H1 (cell line): ENCODE measurements around the gene PTPRO. TPM values are rescaled to one million over a fixed set of nuclear protein-coding genes. Genes with fewer than 3 reads are reported as not detected.

Experiments
- CBX8 ChIP-seq: fragments of 300-800, 300-1000 bp; sonication (generic); IDR thresholded peaks from 2 replicates; pipeline ENCODE4 v1.7.1; 2016; ENCODE audit warnings: low read depth, low read length, borderline replicate concordance
- JUND ChIP-seq: IDR thresholded peaks from 2 replicates; pipeline ENCODE4 v1.6.1; 2011; ENCODE audit warnings: mild to moderate bottlenecking, improper control_type of control experiment, low read length
- KDM1A ChIP-seq: fragments of 200-600, 300-600 bp; sonication (generic); IDR thresholded peaks from 2 replicates; pipeline ENCODE4 v1.7.1; 2016; ENCODE audit warnings: mild to moderate bottlenecking, low read length, borderline replicate concordance
- NRF1 ChIP-seq: IDR thresholded peaks from 2 replicates; pipeline ENCODE4 v1.6.1; 2011; ENCODE audit warnings: mild to moderate bottlenecking, low read depth, low read length, improper control_type of control experiment
- TBP ChIP-seq: IDR thresholded peaks from 2 replicates; pipeline ENCODE4 v1.6.1; 2011; ENCODE audit warnings: low read depth, low read length, improper control_type of control experiment
- polyA plus RNA-seq, 7 experiments: library from polyadenylated mRNA; depleted of rRNA in 3 of 7; stranded (reverse) in 5 of 7; unstranded in 2 of 7; fragments of >200 nt in 5 of 7; fragments of 200-250 nt in 2 of 7; gene quantifications; 1 replicate in 5 of 7; 2 replicates in 1 of 7; 4 replicates in 1 of 7; pipeline versions ENCODE4 v1.2.1 to v1.2.3, GENCODE V29; 2011 to 2013; ENCODE audit warnings: missing spikeins in 2 of 7, mixed read lengths in 2 of 7
- total RNA-seq: library from RNA; stranded (reverse); fragmentation: NEBNext Ultra II Directional; extraction: Animal tissue kit (Norgen Biotek cat#: 25700); gene quantifications from 2 replicates; pipeline ENCODE4 v1.2.1, GENCODE V29; 2021
- TF ChIP-seq, protein P1 (sequence below): fragments of 300-600 bp; sonication (generic); IDR thresholded peaks from 2 replicates; pipeline ENCODE4 v1.7.1; 2012; ENCODE audit warnings: low read length, moderate library complexity, mild to moderate bottlenecking, inconsistent platforms; ENCODE audit not compliant: insufficient replicate concordance
- TF ChIP-seq, protein P2 (sequence below), 3 experiments: IDR thresholded peaks; 1 replicate in 2 of 3; 2 replicates in 1 of 3; pipeline versions ENCODE4 v1.5.1 to v1.6.1; 2011; ENCODE audit warnings: low read length in 3 of 3, mild to moderate bottlenecking in 3 of 3, inconsistent platforms in 2 of 3, low read depth in 1 of 3, moderate library complexity in 1 of 3; ENCODE audit not compliant: insufficient read depth in 1 of 3; ENCODE audit errors: control extremely low read depth in 1 of 3

PTPRO gene
- total and polyA plus RNA-seq, 2 of the 8 experiments (the other 6 are each of a cell fraction or from before 2014, with no cell fraction given) = 0.73 to 1.7 TPM

DNA sequence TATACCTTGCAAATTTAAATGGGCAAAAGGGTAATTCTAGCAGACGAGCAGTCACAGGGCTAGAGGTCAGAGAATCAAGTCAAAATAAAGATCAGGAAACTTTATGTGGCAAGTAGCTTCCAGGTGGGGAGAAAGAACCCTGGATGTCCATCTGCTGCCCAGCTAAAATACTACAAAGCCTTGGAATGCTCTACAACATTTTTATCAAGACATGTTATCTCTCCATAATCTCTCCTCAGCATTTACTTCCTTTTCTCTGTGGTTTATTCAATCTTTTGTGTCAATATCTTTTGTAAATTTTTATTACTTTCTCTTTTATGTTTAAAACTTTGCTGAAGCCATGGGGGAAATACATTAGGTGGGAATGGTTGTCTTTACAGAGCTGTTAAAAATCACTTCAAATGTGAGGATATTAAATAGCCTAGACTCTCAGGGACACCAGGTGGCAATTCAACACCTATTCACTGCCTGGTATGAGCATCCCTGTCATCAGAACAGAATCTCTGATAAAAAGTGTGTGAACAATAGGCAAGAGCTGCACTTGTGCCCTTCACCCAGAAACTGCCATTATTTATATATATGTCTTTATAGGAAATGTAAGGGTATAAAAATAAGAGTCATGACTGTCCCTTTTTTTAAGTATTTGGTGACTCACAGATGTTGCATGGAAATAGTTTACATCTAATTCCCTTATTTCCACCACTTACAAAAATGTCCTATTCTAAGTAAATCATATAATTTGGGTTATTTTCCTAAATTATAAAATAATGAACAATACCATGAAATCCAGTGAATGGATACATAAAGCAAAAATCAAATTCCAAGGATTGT is 314.0 kb downstream of the PTPRO start (continued):
- TF ChIP-seq, protein P1, sequence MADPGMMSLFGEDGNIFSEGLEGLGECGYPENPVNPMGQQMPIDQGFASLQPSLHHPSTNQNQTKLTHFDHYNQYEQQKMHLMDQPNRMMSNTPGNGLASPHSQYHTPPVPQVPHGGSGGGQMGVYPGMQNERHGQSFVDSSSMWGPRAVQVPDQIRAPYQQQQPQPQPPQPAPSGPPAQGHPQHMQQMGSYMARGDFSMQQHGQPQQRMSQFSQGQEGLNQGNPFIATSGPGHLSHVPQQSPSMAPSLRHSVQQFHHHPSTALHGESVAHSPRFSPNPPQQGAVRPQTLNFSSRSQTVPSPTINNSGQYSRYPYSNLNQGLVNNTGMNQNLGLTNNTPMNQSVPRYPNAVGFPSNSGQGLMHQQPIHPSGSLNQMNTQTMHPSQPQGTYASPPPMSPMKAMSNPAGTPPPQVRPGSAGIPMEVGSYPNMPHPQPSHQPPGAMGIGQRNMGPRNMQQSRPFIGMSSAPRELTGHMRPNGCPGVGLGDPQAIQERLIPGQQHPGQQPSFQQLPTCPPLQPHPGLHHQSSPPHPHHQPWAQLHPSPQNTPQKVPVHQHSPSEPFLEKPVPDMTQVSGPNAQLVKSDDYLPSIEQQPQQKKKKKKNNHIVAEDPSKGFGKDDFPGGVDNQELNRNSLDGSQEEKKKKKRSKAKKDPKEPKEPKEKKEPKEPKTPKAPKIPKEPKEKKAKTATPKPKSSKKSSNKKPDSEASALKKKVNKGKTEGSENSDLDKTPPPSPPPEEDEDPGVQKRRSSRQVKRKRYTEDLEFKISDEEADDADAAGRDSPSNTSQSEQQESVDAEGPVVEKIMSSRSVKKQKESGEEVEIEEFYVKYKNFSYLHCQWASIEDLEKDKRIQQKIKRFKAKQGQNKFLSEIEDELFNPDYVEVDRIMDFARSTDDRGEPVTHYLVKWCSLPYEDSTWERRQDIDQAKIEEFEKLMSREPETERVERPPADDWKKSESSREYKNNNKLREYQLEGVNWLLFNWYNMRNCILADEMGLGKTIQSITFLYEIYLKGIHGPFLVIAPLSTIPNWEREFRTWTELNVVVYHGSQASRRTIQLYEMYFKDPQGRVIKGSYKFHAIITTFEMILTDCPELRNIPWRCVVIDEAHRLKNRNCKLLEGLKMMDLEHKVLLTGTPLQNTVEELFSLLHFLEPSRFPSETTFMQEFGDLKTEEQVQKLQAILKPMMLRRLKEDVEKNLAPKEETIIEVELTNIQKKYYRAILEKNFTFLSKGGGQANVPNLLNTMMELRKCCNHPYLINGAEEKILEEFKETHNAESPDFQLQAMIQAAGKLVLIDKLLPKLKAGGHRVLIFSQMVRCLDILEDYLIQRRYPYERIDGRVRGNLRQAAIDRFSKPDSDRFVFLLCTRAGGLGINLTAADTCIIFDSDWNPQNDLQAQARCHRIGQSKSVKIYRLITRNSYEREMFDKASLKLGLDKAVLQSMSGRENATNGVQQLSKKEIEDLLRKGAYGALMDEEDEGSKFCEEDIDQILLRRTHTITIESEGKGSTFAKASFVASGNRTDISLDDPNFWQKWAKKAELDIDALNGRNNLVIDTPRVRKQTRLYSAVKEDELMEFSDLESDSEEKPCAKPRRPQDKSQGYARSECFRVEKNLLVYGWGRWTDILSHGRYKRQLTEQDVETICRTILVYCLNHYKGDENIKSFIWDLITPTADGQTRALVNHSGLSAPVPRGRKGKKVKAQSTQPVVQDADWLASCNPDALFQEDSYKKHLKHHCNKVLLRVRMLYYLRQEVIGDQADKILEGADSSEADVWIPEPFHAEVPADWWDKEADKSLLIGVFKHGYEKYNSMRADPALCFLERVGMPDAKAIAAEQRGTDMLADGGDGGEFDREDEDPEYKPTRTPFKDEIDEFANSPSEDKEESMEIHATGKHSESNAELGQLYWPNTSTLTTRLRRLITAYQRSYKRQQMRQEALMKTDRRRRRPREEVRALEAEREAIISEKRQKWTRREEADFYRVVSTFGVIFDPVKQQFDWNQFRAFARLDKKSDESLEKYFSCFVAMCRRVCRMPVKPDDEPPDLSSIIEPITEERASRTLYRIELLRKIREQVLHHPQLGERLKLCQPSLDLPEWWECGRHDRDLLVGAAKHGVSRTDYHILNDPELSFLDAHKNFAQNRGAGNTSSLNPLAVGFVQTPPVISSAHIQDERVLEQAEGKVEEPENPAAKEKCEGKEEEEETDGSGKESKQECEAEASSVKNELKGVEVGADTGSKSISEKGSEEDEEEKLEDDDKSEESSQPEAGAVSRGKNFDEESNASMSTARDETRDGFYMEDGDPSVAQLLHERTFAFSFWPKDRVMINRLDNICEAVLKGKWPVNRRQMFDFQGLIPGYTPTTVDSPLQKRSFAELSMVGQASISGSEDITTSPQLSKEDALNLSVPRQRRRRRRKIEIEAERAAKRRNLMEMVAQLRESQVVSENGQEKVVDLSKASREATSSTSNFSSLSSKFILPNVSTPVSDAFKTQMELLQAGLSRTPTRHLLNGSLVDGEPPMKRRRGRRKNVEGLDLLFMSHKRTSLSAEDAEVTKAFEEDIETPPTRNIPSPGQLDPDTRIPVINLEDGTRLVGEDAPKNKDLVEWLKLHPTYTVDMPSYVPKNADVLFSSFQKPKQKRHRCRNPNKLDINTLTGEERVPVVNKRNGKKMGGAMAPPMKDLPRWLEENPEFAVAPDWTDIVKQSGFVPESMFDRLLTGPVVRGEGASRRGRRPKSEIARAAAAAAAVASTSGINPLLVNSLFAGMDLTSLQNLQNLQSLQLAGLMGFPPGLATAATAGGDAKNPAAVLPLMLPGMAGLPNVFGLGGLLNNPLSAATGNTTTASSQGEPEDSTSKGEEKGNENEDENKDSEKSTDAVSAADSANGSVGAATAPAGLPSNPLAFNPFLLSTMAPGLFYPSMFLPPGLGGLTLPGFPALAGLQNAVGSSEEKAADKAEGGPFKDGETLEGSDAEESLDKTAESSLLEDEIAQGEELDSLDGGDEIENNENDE = no peak
- TF ChIP-seq CBX8 (no peak), NRF1 (no peak), JUND (no peak), TBP (no peak), KDM1A (no peak)
- TF ChIP-seq, protein P2, sequence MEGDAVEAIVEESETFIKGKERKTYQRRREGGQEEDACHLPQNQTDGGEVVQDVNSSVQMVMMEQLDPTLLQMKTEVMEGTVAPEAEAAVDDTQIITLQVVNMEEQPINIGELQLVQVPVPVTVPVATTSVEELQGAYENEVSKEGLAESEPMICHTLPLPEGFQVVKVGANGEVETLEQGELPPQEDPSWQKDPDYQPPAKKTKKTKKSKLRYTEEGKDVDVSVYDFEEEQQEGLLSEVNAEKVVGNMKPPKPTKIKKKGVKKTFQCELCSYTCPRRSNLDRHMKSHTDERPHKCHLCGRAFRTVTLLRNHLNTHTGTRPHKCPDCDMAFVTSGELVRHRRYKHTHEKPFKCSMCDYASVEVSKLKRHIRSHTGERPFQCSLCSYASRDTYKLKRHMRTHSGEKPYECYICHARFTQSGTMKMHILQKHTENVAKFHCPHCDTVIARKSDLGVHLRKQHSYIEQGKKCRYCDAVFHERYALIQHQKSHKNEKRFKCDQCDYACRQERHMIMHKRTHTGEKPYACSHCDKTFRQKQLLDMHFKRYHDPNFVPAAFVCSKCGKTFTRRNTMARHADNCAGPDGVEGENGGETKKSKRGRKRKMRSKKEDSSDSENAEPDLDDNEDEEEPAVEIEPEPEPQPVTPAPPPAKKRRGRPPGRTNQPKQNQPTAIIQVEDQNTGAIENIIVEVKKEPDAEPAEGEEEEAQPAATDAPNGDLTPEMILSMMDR (IDR thresholded peaks at IDR 0.05; ENCODE audit: control extremely low read depth in 1 of 3, insufficient read depth in 1 of 3, low read depth in 1 of 3, low read length in 3 of 3) = no peak
